ENCODE measurements around the gene PTPRT. TPM values are rescaled to one million over a fixed set of nuclear protein-coding genes. Genes with fewer than 3 reads are reported as not detected.

The PTPRT gene
- polyA plus RNA-seq, 3 donors, result not detected

DNA sequence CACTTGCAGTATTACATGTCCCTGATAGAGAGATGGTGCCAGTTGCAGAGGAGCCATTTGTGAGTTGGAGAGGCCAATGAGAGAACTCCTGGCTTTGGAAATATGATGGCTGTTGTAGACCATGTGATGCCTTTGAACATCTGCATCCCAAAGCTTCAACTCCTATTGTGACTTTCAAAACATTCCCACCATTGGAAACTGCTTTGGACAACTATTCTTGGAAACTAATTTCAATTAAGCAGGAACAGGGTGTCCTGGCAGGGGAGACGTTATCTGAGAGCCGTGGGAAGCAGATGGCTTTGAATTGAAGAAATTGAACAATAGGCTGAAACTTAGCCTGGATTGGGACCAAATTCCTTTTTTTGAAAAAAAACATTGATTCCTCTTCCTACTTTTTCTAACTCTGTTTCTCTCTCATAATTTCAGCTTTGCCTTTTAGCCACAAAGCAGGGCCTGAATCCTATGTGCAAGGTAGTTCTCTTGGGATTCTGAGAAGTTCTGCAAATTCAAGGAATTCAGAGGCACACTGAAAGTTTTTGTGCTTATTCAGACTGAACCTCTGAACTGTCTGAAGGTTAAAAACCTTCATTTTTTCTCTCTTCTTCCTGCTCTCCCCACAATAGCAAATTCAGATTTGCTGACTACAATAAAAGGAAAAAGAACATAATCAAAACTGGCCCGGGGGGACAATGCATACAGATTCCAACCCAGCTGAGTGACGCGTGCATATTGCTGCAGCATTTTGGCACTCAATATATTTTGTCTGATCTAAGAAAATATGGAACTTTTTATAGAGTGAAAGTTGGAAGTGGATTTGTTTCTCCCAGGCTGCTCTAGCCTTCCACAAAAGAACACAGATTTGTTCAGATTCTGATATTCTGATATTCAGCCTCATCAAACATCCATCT lies 851.2 kb downstream of the PTPRT start:
- H3K27ac Mint-ChIP-seq, result no peak overlapping the region
- peaks cover 0 to 7% (median 3%) of the 10 kb centered on the region in 7 donors for H3K9me3 Mint-ChIP-seq
- intact Hi-C loops (cut with micrococcal nuclease), result no loop called here
- Histone ChIP-seq H3K27me3 (ENCODE audit: control insufficient read depth in 2 of 2, insufficient read depth in 2 of 2, low read length in 2 of 2) (no peaks in the 10 kb centered on the region), H3K27ac (ENCODE audit: low read depth in 1 of 2, low read length in 2 of 2) (no peak overlapping the region), H4K20me1 (ENCODE audit: insufficient read depth, low read length) (no peaks in the 10 kb centered on the region), H3K4me1 (ENCODE audit: control insufficient read depth in 1 of 2, insufficient read depth in 2 of 2, low read length in 2 of 2) (no peaks in the 10 kb centered on the region), H3K4me3 (replicated peaks in 1 of 3; ENCODE audit: low read depth in 2 of 3, low read length in 3 of 3) (no peak overlapping the region), H3K4me2 (replicated peaks; ENCODE audit: extremely low read depth, low read length, poor library complexity, severe bottlenecking) (no peak overlapping the region), H3K79me2 (ENCODE audit: insufficient read depth, low read length) (no peaks in the 10 kb centered on the region), H3K9ac (ENCODE audit: insufficient read depth, low read length, poor library complexity, severe bottlenecking) (no peak overlapping the region), H2AFZ (ENCODE audit: insufficient read depth, low read depth, low read length, poor library complexity, severe bottlenecking) (no peak overlapping the region), H3K36me3 (replicated peaks in 1 of 2; ENCODE audit: control insufficient read depth in 1 of 2, insufficient read depth in 2 of 2, low read length in 2 of 2) (no peaks in the 10 kb centered on the region), H3K9me3 (replicated peaks in 1 of 2; ENCODE audit: control insufficient read depth in 1 of 2, insufficient read depth in 1 of 2, low read length in 2 of 2) (no peaks in the 10 kb centered on the region)
- no peak for DNase-seq
- H3K27me3 Mint-ChIP-seq (ENCODE audit: low read depth in 3 of 3), result no peaks in the 10 kb centered on the region
- H3K4me3 Mint-ChIP-seq, result no peak overlapping the region
- no CpG with 5 or more reads among the region's 5 CpGs for WGBS (ENCODE audit: insufficient coverage)
- TF ChIP-seq, protein P1, sequence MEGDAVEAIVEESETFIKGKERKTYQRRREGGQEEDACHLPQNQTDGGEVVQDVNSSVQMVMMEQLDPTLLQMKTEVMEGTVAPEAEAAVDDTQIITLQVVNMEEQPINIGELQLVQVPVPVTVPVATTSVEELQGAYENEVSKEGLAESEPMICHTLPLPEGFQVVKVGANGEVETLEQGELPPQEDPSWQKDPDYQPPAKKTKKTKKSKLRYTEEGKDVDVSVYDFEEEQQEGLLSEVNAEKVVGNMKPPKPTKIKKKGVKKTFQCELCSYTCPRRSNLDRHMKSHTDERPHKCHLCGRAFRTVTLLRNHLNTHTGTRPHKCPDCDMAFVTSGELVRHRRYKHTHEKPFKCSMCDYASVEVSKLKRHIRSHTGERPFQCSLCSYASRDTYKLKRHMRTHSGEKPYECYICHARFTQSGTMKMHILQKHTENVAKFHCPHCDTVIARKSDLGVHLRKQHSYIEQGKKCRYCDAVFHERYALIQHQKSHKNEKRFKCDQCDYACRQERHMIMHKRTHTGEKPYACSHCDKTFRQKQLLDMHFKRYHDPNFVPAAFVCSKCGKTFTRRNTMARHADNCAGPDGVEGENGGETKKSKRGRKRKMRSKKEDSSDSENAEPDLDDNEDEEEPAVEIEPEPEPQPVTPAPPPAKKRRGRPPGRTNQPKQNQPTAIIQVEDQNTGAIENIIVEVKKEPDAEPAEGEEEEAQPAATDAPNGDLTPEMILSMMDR (IDR thresholded peaks at IDR 0.05), result no peak
- H3K4me1 Mint-ChIP-seq, result no peaks in the 10 kb centered on the region
- H3K36me3 Mint-ChIP-seq, result no peaks in the 10 kb centered on the region

DNA sequence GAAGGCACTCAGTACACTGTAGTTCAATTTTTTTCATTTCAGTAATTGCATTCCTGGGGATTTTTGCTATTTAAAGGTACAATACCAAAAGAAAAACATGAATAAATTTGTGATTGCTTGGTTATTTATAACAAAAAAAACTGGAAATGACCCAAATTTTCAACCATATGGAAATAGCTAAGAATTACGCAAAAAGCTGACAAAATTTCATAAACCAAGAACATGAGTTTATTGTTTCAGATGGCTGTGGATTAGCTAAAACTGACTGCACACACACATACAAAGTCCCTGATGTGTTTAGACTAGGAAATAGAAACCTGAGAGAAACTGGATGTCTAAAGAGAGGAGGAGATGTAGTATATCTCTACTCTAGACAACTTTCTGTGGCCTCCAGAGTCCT lies 853.1 kb downstream of the PTPRT start:
- intact Hi-C loops (cut with micrococcal nuclease), result no loop called here
- Mint-ChIP-seq H3K9me3 (peaks cover 0 to 2% (median 0%) of the 10 kb centered on the region in 7 donors), H3K4me3 (no peak overlapping the region), H3K36me3 (no peaks in the 10 kb centered on the region), H3K27ac (no peak overlapping the region), H3K4me1 (no peaks in the 10 kb centered on the region), H3K27me3 (ENCODE audit: low read depth in 3 of 3) (no peaks in the 10 kb centered on the region)
- H3K9me3 ChIP-seq (replicated peaks in 1 of 2; ENCODE audit: control insufficient read depth in 1 of 2, insufficient read depth in 1 of 2, low read length in 2 of 2), result no peaks in the 10 kb centered on the region
- H3K4me2 ChIP-seq (replicated peaks; ENCODE audit: extremely low read depth, low read length, poor library complexity, severe bottlenecking), result no peak overlapping the region
- no CpG with 5 or more reads among the region's 1 CpG for WGBS (ENCODE audit: insufficient coverage)
- no peaks in the 10 kb centered on the region for H3K79me2 ChIP-seq (ENCODE audit: insufficient read depth, low read length)
- H3K27ac ChIP-seq (ENCODE audit: low read depth in 1 of 2, low read length in 2 of 2), result no peak overlapping the region
- H3K9ac ChIP-seq (ENCODE audit: insufficient read depth, low read length, poor library complexity, severe bottlenecking), result no peak overlapping the region
- no peak overlapping the region for H2AFZ ChIP-seq (ENCODE audit: insufficient read depth, low read depth, low read length, poor library complexity, severe bottlenecking)
- no peaks in the 10 kb centered on the region for H3K36me3 ChIP-seq (replicated peaks in 1 of 2; ENCODE audit: control insufficient read depth in 1 of 2, insufficient read depth in 2 of 2, low read length in 2 of 2)
- no peaks in the 10 kb centered on the region for H3K27me3 ChIP-seq (ENCODE audit: control insufficient read depth in 2 of 2, insufficient read depth in 2 of 2, low read length in 2 of 2)
- TF ChIP-seq, protein P1 (IDR thresholded peaks at IDR 0.05), result no peak
- no peaks in the 10 kb centered on the region for H3K4me1 ChIP-seq (ENCODE audit: control insufficient read depth in 1 of 2, insufficient read depth in 2 of 2, low read length in 2 of 2)
- no peak overlapping the region for H3K4me3 ChIP-seq (replicated peaks in 1 of 3; ENCODE audit: low read depth in 2 of 3, low read length in 3 of 3)
- H4K20me1 ChIP-seq (ENCODE audit: insufficient read depth, low read length), result no peaks in the 10 kb centered on the region
- DNase-seq, result no peak

Data from CD14-positive monocyte (primary cell).